HG02973 (cell line): ENCODE data around the gene MAP3K3.

ENCODE experiments used
- ATAC-seq: cut with Tn5 transposase; IDR thresholded peaks from one replicate; pipeline ENCODE4 v1.9.1; 2021; ENCODE audit warnings: moderate library complexity; ENCODE audit not compliant: unreplicated experiment

MAP3K3 gene

GRCh38 chr17:63622574-63623390 lies 565 bp downstream of the MAP3K3 start:
- peak; percentile 15 for ATAC-seq

- no peak for ATAC-seq
Observed at GRCh38 chr17:63623786-63624530, 1.7 kb downstream of the MAP3K3 start.

GRCh38 chr17:63624531-63624880 lies 2.3 kb downstream of the MAP3K3 start:
- no peak for ATAC-seq

GRCh38 chr17:63626551-63627180 lies 4.4 kb downstream of the MAP3K3 start:
- no peak for ATAC-seq

- no peak for ATAC-seq
Observed at GRCh38 chr17:63629627-63630026, 7.4 kb downstream of the MAP3K3 start.

GRCh38 chr17:63631062-63631461 lies 8.8 kb downstream of the MAP3K3 start:
- no peak for ATAC-seq

- no peak for ATAC-seq
Observed at GRCh38 chr17:63631626-63632025, 9.4 kb downstream of the MAP3K3 start.

GRCh38 chr17:63633742-63634141 lies 11.5 kb downstream of the MAP3K3 start:
- no peak for ATAC-seq

- ATAC-seq: no peak
Observed at GRCh38 chr17:63634163-63634562, 11.9 kb downstream of the MAP3K3 start.

- no peak for ATAC-seq
Observed at GRCh38 chr17:63634816-63635215, 12.6 kb downstream of the MAP3K3 start.

- no peak for ATAC-seq
Observed at GRCh38 chr17:63635290-63635689, 13.1 kb downstream of the MAP3K3 start.

GRCh38 chr17:63635787-63636186 lies 13.6 kb downstream of the MAP3K3 start:
- no peak for ATAC-seq

- no peak for ATAC-seq
Observed at GRCh38 chr17:63639125-63639524, 16.9 kb downstream of the MAP3K3 start.

- ATAC-seq: no peak
Observed at GRCh38 chr17:63640038-63640437, 17.8 kb downstream of the MAP3K3 start.

GRCh38 chr17:63641692-63642448 lies 19.7 kb downstream of the MAP3K3 start:
- ATAC-seq: no peak

- ATAC-seq: no peak
Observed at GRCh38 chr17:63644846-63645245, 22.6 kb downstream of the MAP3K3 start.

- ATAC-seq: peak; percentile 74
Observed at GRCh38 chr17:63645775-63646487, 23.7 kb downstream of the MAP3K3 start.

GRCh38 chr17:63646488-63646806 lies 24.2 kb downstream of the MAP3K3 start:
- ATAC-seq: peak; percentile 83

GRCh38 chr17:63647065-63647725 lies 25.0 kb downstream of the MAP3K3 start:
- no peak for ATAC-seq

- ATAC-seq: no peak
Observed at GRCh38 chr17:63647936-63648335, 25.7 kb downstream of the MAP3K3 start.
